Activated gamma-delta T cell treated with anti-CD3 and anti-CD28 coated beads, Interleukin-2, amount 50 U/mL, for 16 hours (primary cell): Measurements from ENCODE around the gene FABP7.

Experiments used
- DNase-seq: peaks from one replicate; pipeline ENCODE4 v3.0.0-alpha.2; 2020; ENCODE audit warnings: low read depth

Gene FABP7

GRCh38 chr6:122798099-122798641 lies 18.7 kb downstream of the FABP7 start:
- DNase-seq: no peak

GRCh38 chr6:122799140-122799745 lies 19.7 kb downstream of the FABP7 start:
- DNase-seq: no peak

GRCh38 chr6:122799916-122800686 lies 20.6 kb downstream of the FABP7 start:
- DNase-seq: no peak

- DNase-seq: no peak
Measured at GRCh38 chr6:122800906-122801305, 21.4 kb downstream of the FABP7 start.

GRCh38 chr6:122801397-122801796 lies 21.9 kb downstream of the FABP7 start:
- no peak for DNase-seq

GRCh38 chr6:122803171-122803661 lies 23.7 kb downstream of the FABP7 start:
- no peak for DNase-seq

- DNase-seq: no peak
Measured at GRCh38 chr6:122804962-122805485, 25.5 kb downstream of the FABP7 start.

- DNase-seq: no peak
Measured at GRCh38 chr6:122806291-122806690, 26.8 kb downstream of the FABP7 start.

GRCh38 chr6:122808121-122808885 lies 28.8 kb downstream of the FABP7 start:
- no peak for DNase-seq

GRCh38 chr6:122809001-122809400 lies 29.5 kb downstream of the FABP7 start:
- no peak for DNase-seq

- no peak for DNase-seq
Measured at GRCh38 chr6:122809691-122810090, 30.2 kb downstream of the FABP7 start.

GRCh38 chr6:122810189-122810588 lies 30.7 kb downstream of the FABP7 start:
- no peak for DNase-seq

- no peak for DNase-seq
Measured at GRCh38 chr6:122817358-122817757, 37.8 kb downstream of the FABP7 start.

GRCh38 chr6:122817766-122818165 lies 38.2 kb downstream of the FABP7 start:
- no peak for DNase-seq

GRCh38 chr6:122818866-122819265 lies 39.4 kb downstream of the FABP7 start:
- DNase-seq: no peak

GRCh38 chr6:122821095-122821494 lies 41.6 kb downstream of the FABP7 start:
- DNase-seq: no peak

GRCh38 chr6:122825163-122825562 lies 45.6 kb downstream of the FABP7 start:
- DNase-seq: no peak

- no peak for DNase-seq
Measured at GRCh38 chr6:122829456-122829855, 49.9 kb downstream of the FABP7 start.

GRCh38 chr6:122831511-122831910 lies 52.0 kb downstream of the FABP7 start:
- no peak for DNase-seq

- no peak for DNase-seq
Measured at GRCh38 chr6:122832459-122832858, 52.9 kb downstream of the FABP7 start.

- DNase-seq: no peak
Measured at GRCh38 chr6:122833021-122833491, 53.5 kb downstream of the FABP7 start.
